BJ (cell line): ENCODE data around the gene NEXMIF. TPM values are rescaled to one million over a fixed set of nuclear protein-coding genes. Genes with fewer than 3 reads are reported as not detected.

Source experiments
- CTCF ChIA-PET: fragments of 350-600 bp; formaldehyde crosslinking; extraction: SDS; loops from one replicate; lab custom pipeline; 2021; ENCODE audit warnings: antibody characterized with exemption, inconsistent platforms; lab: Yijun Ruan, JAX
- POLR2A ChIA-PET: fragments of 300-600 bp; sonication (Branson Sonifier 250); formaldehyde crosslinking; extraction: SDS; loops from one replicate; lab custom pipeline; 2021; ENCODE audit warnings: antibody characterized with exemption; lab: Charles Lee
- DNase-seq: peaks from one replicate; pipeline ENCODE4 v3.0.0-alpha.2; 2011; ENCODE audit warnings: low read depth
- H3K27me3 ChIP-seq: 2 replicates; pipeline ENCODE4 v1.6.0; 2011; ENCODE audit warnings: low read length; ENCODE audit not compliant: control insufficient read depth, insufficient read depth
- H3K36me3 ChIP-seq: 2 replicates; pipeline ENCODE4 v1.5.1; 2011; ENCODE audit warnings: low read length; ENCODE audit not compliant: control insufficient read depth, insufficient read depth
- H3K4me3 ChIP-seq: 2 replicates; pipeline ENCODE4 v1.5.1; 2011; ENCODE audit warnings: low read depth, mild to moderate bottlenecking, control low read depth, low read length
- polyA plus RNA-seq: library from polyadenylated mRNA; depleted of rRNA; stranded (reverse); fragments of >200 nt; gene quantifications from 2 replicates; pipeline ENCODE4 v1.2.3, GENCODE V29; 2011
- TF ChIP-seq, protein P1 (sequence below): IDR thresholded peaks from 2 replicates; pipeline ENCODE4 v1.5.1; 2011; ENCODE audit warnings: low read depth, mild to moderate bottlenecking, control low read depth, inconsistent platforms, low read length, moderate library complexity; ENCODE audit not compliant: insufficient read depth

NEXMIF gene
- polyA plus RNA-seq, 1 experiment, result not detected

DNA sequence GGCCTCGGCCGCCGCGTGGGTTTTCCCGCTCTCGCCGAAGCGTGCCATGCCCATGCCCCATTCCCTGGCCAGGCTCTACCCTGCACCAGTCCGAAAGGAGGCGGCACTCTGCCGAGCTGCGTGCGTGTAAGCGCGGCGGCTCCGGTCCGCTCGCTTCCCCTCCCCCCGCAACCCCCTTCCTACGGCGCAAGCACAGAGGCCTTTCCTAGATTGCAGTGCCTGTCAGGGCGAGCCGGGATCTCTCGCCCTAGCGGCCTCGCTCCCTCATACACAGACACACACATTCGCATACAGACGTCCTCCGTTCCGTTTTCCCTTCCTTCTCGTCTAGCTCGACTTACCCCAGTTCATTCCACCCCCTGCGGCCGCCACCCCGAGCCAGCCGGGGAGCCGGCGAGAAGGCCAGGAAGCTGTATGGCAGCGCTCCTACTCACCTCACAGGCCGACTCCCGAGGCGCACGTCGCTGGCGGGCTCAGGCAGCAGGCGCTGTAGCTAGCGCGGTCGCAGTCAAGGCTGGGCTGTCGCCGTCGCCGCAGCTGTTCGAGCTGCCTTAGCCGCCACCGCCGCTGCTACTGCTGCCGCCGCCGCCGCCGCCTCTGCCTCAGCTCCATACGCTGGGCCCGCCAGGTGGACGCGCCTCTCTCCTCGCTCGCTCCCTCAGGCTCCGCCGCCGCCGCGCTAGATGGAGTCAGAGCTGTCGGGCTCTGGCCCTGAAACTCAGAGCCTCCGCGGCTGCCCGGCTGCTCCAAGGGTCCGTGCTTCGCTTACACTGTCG, 615 bp downstream of the NEXMIF start:
- H3K27me3 ChIP-seq, result peaks cover 7% of the 10 kb centered on the region
- TF ChIP-seq, protein P1, sequence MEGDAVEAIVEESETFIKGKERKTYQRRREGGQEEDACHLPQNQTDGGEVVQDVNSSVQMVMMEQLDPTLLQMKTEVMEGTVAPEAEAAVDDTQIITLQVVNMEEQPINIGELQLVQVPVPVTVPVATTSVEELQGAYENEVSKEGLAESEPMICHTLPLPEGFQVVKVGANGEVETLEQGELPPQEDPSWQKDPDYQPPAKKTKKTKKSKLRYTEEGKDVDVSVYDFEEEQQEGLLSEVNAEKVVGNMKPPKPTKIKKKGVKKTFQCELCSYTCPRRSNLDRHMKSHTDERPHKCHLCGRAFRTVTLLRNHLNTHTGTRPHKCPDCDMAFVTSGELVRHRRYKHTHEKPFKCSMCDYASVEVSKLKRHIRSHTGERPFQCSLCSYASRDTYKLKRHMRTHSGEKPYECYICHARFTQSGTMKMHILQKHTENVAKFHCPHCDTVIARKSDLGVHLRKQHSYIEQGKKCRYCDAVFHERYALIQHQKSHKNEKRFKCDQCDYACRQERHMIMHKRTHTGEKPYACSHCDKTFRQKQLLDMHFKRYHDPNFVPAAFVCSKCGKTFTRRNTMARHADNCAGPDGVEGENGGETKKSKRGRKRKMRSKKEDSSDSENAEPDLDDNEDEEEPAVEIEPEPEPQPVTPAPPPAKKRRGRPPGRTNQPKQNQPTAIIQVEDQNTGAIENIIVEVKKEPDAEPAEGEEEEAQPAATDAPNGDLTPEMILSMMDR, result no peak
- POLR2A ChIA-PET, result no interaction called here
- H3K4me3 ChIP-seq, result peak overlapping the region; percentile 25
- DNase-seq, result no peak
- no peaks in the 10 kb centered on the region for H3K36me3 ChIP-seq
- CTCF ChIA-PET, result no interaction called here

DNA sequence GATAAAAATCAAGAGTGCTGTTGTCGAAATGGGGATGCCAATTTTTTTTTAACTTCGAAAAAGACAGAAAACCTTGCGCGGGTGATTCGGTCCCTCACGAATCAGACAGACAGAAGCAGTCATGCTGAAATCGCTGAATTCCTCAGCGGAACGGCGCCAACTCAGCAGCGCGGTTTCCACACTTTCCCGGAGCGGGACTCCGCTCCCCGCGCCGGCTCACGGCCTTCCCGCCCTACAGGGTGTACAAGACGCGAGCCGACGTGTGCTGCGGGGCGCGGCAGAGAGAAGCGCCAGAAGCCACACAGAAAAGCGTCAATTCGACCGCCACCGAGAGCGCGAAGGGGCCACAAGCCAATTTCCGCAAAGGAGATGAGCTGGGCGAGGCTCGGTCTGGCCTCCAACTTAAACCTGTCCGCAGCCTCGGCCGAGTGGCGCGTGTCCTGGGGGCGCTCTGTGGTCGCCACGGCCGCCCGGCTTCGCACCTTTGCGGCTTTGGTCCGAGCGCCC, 1.3 kb downstream of the NEXMIF start:
- H3K4me3 ChIP-seq, result no peak overlapping the region
- TF ChIP-seq, protein P1, result no peak
- ChIA-PET CTCF (no interaction called here), POLR2A (no interaction called here)
- no peak for DNase-seq
- H3K27me3 ChIP-seq, result peaks cover 7% of the 10 kb centered on the region
- H3K36me3 ChIP-seq, result no peaks in the 10 kb centered on the region

DNA sequence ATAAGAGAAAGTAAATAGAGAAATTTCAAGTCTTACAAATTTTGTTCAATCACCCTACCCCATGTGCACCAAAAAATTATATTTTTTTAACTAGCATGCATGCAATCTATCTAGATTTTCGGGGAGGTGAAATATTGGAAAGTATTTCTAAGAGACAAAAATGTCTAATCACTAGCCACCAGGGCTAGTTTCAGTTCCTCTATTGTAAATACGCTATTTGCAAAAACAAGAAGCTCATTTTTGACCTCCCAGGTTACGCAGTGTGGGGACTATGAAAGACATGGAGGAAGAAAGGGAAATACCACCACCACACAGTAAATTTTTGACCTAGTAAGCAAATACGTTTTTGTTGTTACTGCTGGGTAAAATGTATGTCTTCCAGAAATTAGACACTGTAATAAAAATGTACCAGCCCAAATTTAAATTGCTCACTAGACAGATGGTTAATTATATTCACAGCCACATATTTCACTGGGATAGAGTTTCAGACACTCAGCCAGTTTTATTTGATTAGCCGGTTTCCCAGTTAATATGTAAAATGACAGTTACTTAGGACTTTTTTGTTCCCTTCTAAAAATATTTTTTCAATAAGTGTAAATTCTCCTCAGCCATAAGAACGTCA, 2.2 kb downstream of the NEXMIF start:
- Histone ChIP-seq H3K4me3 (no peak overlapping the region), H3K36me3 (no peaks in the 10 kb centered on the region), H3K27me3 (peaks cover 7% of the 10 kb centered on the region)
- CTCF ChIA-PET, result interaction anchor here (0.7 kb wide), 1 partner anchor 706 kb away, joined by 3 read pairs; no protein-coding TSS in a partner anchor
- POLR2A ChIA-PET, result no interaction called here
- no peak for DNase-seq
- TF ChIP-seq, protein P1, result no peak

DNA sequence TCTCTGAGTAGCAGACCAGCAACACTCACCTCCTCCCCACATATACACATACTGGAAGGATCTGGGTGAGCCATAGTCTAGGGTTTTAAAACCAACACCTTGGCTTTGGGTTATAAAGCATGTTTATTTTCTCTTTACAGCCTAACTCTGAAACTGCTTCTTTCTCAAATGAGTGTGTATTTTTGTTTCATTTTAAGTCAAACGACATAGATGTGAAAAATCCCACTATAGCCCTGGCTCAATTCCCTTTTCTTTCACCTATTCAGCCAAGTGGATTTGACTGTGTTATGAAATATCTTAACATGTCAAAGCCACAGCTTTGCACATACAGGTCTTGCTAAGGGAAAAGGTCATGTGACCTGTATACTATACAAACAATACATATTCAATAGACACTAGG, 13.8 kb downstream of the NEXMIF start:
- no peak for DNase-seq
- ChIA-PET POLR2A (no interaction called here), CTCF (no interaction called here)
- TF ChIP-seq, protein P1, result no peak
- no peak overlapping the region for H3K4me3 ChIP-seq
- H3K36me3 ChIP-seq, result no peaks in the 10 kb centered on the region
- H3K27me3 ChIP-seq, result no peaks in the 10 kb centered on the region

DNA sequence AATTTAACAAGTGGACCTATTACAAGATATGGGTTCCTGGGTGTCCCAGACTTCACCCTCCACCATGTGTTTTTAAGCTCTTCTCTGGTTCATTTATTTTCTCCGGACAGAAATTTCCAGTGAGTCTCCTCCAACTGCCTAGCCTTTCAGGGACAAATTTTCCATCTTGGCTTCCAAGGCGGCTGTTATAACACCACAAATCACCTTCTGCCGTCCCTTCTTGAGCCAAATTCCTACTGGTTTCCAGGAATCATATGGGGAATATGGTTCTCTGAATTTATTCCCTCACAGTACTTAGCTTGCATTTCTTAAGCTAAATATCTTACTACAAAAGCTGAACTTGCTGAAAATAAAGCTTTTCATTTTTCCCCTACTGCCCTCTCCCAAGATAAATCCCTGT, 18.8 kb downstream of the NEXMIF start:
- ChIA-PET CTCF (no interaction called here), POLR2A (no interaction called here)
- no peak for DNase-seq
- Histone ChIP-seq H3K36me3 (no peaks in the 10 kb centered on the region), H3K27me3 (no peaks in the 10 kb centered on the region), H3K4me3 (no peak overlapping the region)
- TF ChIP-seq, protein P1, result no peak
